Measurements from ENCODE around the gene KLHL26.
"Not testable (repeated sequence)": the region's sequence is repeated elsewhere in the genome, so short reads cannot be mapped to it uniquely, and the experiment has no call there.

The KLHL26 gene

GRCh38 chr19:18599485-18599884 is 37.3 kb upstream of the KLHL26 start:
- no peak overlapping the region for H3K4me3 ChIP-seq
- intact Hi-C loops (cut with DNase I; ENCODE audit: low total_unique reads): loop anchor here (5.0 to 10.0 kb wide), 2 partner anchors 73 to 245 kb away; no protein-coding TSS in a partner anchor
- no peaks in the 10 kb centered on the region for H3K9me3 ChIP-seq
- H3K36me3 ChIP-seq: peaks cover 0 to 17% (median 7%) of the 10 kb centered on the region in 3 donors
- peaks cover 0 to 45% of the 10 kb centered on the region in 2 donors for H3K27me3 ChIP-seq
- H3K4me1 ChIP-seq: peaks cover 0 to 35% (median 22%) of the 10 kb centered on the region in 4 donors
- no peak overlapping the region for H3K27ac ChIP-seq
- no peak for DNase-seq
- no peak for TF ChIP-seq CTCF (IDR thresholded peaks at IDR 0.05)

GRCh38 chr19:18600692-18601397 is 36.0 kb upstream of the KLHL26 start:
- H3K9me3 ChIP-seq; H3K27ac ChIP-seq; intact Hi-C loops (cut with DNase I; ENCODE audit: low total_unique reads); DNase-seq; H3K4me3 ChIP-seq: not testable (repeated sequence)
- Histone ChIP-seq H3K27me3 (peaks cover 0 to 59% of the 10 kb centered on the region in 2 donors), H3K36me3 (peaks cover 0 to 17% (median 7%) of the 10 kb centered on the region in 3 donors), H3K4me1 (peaks cover 0 to 28% (median 16%) of the 10 kb centered on the region in 4 donors)

GRCh38 chr19:18601875-18602274 is 35.0 kb upstream of the KLHL26 start:
- no peak for TF ChIP-seq CTCF (IDR thresholded peaks at IDR 0.05)
- Histone ChIP-seq H3K9me3 (no peaks in the 10 kb centered on the region), H3K27me3 (peaks cover 0 to 65% of the 10 kb centered on the region in 2 donors), H3K36me3 (peaks cover 0 to 17% (median 7%) of the 10 kb centered on the region in 3 donors), H3K4me1 (peaks cover 0 to 35% (median 22%) of the 10 kb centered on the region in 4 donors), H3K27ac (no peak overlapping the region), H3K4me3 (no peak overlapping the region)
- no peak for DNase-seq
- intact Hi-C loops (cut with DNase I; ENCODE audit: low total_unique reads): no loop called here

- intact Hi-C loops (cut with DNase I; ENCODE audit: low total_unique reads): no loop called here
- peaks cover 0 to 12% (median 5%) of the 10 kb centered on the region in 3 donors for H3K36me3 ChIP-seq
- peak; percentile 28 to 50 for TF ChIP-seq CTCF (IDR thresholded peaks at IDR 0.05)
- peak overlapping the region; percentile 62 to 65 for H3K4me3 ChIP-seq
- DNase-seq: peak in 1 of 2 donors; percentile 76
- H3K27me3 ChIP-seq: peaks cover 0 to 71% of the 10 kb centered on the region in 2 donors
- peaks cover 0 to 47% (median 33%) of the 10 kb centered on the region in 4 donors for H3K4me1 ChIP-seq
- peak overlapping the region; percentile 61 to 79 for H3K27ac ChIP-seq
- no peaks in the 10 kb centered on the region for H3K9me3 ChIP-seq
These were observed 33.4 kb upstream of the KLHL26 start for GRCh38 chr19:18603255-18603957.

DNA sequence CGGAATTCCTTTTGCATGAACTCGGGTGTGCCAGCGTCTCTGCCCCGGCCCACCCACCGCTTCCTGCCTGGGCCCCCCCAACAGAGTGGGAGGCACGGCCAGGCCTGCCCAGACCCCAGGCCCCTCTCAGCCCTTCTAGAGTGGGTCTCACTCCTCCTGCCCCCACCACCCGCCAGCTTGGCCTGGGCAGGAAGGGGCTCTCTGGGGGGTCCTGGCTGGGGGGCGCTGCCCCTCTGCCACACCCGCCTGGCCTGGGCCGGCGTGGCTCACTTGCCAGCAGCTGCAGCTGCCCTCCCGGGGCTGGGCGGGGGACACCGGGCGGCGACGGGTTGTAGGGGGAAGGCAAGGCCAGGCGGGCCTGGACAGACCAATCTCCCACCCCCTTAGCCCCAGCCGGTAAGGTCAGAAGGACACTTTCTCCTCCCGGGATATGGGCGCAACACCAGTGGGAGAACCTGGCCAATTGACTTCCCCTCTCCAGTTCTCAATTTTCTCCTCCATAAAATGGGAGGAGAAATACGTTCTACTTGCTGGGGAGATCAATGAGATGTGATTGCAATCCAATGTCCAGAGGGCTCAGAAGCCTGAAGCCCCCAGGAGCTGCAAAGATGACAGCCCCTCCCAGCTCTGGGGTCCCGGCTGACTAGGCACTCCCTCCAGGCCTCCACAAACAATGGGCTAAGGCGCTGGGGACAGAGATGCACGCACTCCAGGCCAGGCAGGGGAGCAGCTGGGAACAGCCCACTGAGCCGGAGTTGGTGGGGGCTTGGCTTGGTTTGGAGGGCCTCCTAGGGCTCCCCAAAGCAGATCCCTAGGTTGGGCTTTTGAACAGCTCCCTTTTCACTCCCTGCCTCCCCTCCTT is 32.6 kb upstream of the KLHL26 start:
- Histone ChIP-seq H3K27me3 (peaks cover 0 to 71% of the 10 kb centered on the region in 2 donors), H3K4me1 (peaks cover 0 to 47% (median 33%) of the 10 kb centered on the region in 4 donors), H3K9me3 (no peaks in the 10 kb centered on the region), H3K4me3 (peak overlapping the region; percentile 62 to 65), H3K36me3 (peaks cover 0 to 4% (median 0%) of the 10 kb centered on the region in 3 donors), H3K27ac (peak overlapping the region; percentile 61 to 79)
- no peak for TF ChIP-seq CTCF (IDR thresholded peaks at IDR 0.05)
- intact Hi-C loops (cut with DNase I; ENCODE audit: low total_unique reads): no loop called here
- DNase-seq: peak in 1 of 2 donors; percentile 72
